Astrocyte of the cerebellum (primary cell): ENCODE results near the gene MID1IP1.

Source experiments
- DNase-seq: peaks from one replicate; pipeline ENCODE4 v3.0.0-alpha.2; 2011; ENCODE audit warnings: low read depth
- H3K4me3 ChIP-seq: 2 replicates; pipeline ENCODE4 v1.5.1; 2011; ENCODE audit warnings: mild to moderate bottlenecking, low read depth, low read length, moderate library complexity
- in situ Hi-C: cut with HindIII; loops from 2 replicates; pipeline ENCODE4 v1.10.0; 2017; ENCODE audit warnings: low sequenced_read_pairs
- TF ChIP-seq, protein P1 (sequence below): IDR thresholded peaks from 2 replicates; pipeline ENCODE4 v1.5.1; 2012; ENCODE audit warnings: low read length, low read depth, moderate library complexity, mild to moderate bottlenecking; ENCODE audit errors: missing control alignments

The MID1IP1 gene

DNA sequence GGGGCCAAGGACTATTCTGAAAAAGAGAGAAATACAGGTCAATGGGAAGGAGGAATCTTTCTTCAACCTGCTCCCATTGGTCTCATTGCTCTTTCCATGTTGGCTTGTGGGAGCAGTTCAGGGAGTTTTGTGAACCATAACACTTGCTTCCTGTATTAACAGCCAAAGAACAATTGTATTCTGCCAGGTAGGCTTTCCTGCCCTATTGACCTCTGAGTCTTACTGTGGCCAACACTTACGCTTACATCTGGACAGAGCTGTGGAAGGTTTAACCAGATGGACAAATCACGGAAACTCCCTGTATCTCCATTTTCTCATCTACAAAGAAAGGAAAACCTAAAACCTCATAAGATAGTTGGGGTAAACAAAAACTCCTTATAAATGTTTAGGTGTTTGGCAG, 30.7 kb downstream of the MID1IP1 start:
- no peak overlapping the region for H3K4me3 ChIP-seq
- no peak for DNase-seq
- TF ChIP-seq, protein P1, sequence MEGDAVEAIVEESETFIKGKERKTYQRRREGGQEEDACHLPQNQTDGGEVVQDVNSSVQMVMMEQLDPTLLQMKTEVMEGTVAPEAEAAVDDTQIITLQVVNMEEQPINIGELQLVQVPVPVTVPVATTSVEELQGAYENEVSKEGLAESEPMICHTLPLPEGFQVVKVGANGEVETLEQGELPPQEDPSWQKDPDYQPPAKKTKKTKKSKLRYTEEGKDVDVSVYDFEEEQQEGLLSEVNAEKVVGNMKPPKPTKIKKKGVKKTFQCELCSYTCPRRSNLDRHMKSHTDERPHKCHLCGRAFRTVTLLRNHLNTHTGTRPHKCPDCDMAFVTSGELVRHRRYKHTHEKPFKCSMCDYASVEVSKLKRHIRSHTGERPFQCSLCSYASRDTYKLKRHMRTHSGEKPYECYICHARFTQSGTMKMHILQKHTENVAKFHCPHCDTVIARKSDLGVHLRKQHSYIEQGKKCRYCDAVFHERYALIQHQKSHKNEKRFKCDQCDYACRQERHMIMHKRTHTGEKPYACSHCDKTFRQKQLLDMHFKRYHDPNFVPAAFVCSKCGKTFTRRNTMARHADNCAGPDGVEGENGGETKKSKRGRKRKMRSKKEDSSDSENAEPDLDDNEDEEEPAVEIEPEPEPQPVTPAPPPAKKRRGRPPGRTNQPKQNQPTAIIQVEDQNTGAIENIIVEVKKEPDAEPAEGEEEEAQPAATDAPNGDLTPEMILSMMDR, result no peak
- in situ Hi-C loops, result no loop called here

DNA sequence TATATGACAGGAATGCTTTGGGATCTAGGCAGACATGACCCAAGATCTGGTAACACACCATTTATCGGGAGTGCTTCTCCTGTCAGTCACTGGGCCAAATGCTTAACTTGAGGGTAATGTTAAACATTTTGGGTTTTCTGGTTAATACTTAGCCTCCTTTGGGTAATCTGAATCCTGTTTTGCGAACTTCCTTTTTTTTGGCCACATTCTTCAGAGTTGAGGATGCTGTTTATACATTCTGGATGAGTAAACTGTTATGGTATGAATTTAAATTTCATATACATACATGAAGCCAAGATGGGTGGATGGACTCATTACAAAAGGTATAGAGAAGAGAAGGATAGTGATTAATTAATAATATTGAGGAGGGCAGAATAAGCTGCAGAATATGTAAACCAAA, 36.1 kb downstream of the MID1IP1 start:
- TF ChIP-seq, protein P1, result no peak
- in situ Hi-C loops, result no loop called here
- H3K4me3 ChIP-seq, result no peak overlapping the region
- no peak for DNase-seq

GRCh38 chrX:38839277-38839676, 38.0 kb downstream of the MID1IP1 start:
- DNase-seq, result no peak
- in situ Hi-C loops, result no loop called here
- TF ChIP-seq, protein P1, result no peak
- no peak overlapping the region for H3K4me3 ChIP-seq

DNA sequence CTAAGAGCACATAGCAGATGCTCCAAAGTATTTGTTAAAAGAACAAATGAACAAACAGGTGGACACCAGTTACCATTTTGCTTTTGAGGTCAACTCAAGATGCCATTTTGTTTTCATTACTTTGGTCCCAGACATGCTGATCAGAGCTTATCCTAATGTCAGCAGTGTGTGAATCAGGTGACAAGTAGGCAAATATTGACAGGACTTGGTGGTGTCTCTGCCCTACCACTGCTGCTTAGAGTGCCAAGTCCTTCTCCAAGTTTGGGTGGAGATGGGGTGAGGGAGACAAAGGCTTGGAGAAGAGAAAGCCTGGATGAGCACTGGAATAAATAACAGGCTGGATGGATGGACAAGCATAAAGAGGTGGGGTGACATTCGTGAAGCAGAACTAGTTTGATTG, 38.7 kb downstream of the MID1IP1 start:
- TF ChIP-seq, protein P1, result no peak
- DNase-seq, result no peak
- H3K4me3 ChIP-seq, result no peak overlapping the region
- in situ Hi-C loops, result no loop called here

GRCh38 chrX:38841750-38842149, 40.5 kb downstream of the MID1IP1 start:
- in situ Hi-C loops, result no loop called here
- TF ChIP-seq, protein P1, result no peak
- H3K4me3 ChIP-seq, result no peak overlapping the region
- no peak for DNase-seq

- in situ Hi-C loops, result no loop called here
- DNase-seq, result no peak
- TF ChIP-seq, protein P1, result no peak
- H3K4me3 ChIP-seq, result no peak overlapping the region
These were observed 44.2 kb downstream of the MID1IP1 start for GRCh38 chrX:38845426-38845825.
